GM18861 (cell line): Measurements from ENCODE around the gene DNAH3.
"Not testable (repeated sequence)": the region's sequence is repeated elsewhere in the genome, so short reads cannot be mapped to it uniquely, and the experiment has no call there.

Source experiments
- ATAC-seq: cut with Tn5 transposase; IDR thresholded peaks from one replicate; pipeline ENCODE4 v1.9.1; 2021; ENCODE audit not compliant: unreplicated experiment

DNAH3 gene

GRCh38 chr16:21021316-21021715 is 129.3 kb downstream of the DNAH3 start:
- no peak for ATAC-seq

- ATAC-seq, result no peak
These were observed 140.8 kb downstream of the DNAH3 start for GRCh38 chr16:21009815-21010214.

GRCh38 chr16:21005008-21005407 is 145.6 kb downstream of the DNAH3 start:
- no peak for ATAC-seq

- ATAC-seq, result no peak
These were observed 149.4 kb downstream of the DNAH3 start for GRCh38 chr16:21001262-21001661.

- no peak for ATAC-seq
These were observed 153.5 kb downstream of the DNAH3 start for GRCh38 chr16:20997147-20997546.

GRCh38 chr16:20995711-20996110 is 154.9 kb downstream of the DNAH3 start:
- ATAC-seq, result no peak

- not testable (repeated sequence) for ATAC-seq
These were observed 161.1 kb downstream of the DNAH3 start for GRCh38 chr16:20989496-20990070.

- no peak for ATAC-seq
These were observed 163.6 kb downstream of the DNAH3 start for GRCh38 chr16:20987049-20987448.

GRCh38 chr16:20984019-20984418 is 166.6 kb downstream of the DNAH3 start:
- no peak for ATAC-seq

- no peak for ATAC-seq
These were observed 174.1 kb downstream of the DNAH3 start for GRCh38 chr16:20976576-20976975.

GRCh38 chr16:20973201-20973600 is 177.4 kb downstream of the DNAH3 start:
- ATAC-seq, result not testable (repeated sequence)

GRCh38 chr16:20971401-20971800 is 179.2 kb downstream of the DNAH3 start:
- no peak for ATAC-seq

- no peak for ATAC-seq
These were observed 181.3 kb downstream of the DNAH3 start for GRCh38 chr16:20969386-20969785.

- ATAC-seq, result no peak
These were observed 181.9 kb downstream of the DNAH3 start for GRCh38 chr16:20968765-20969164.

- ATAC-seq, result no peak
These were observed 189.7 kb downstream of the DNAH3 start for GRCh38 chr16:20960899-20961298.

GRCh38 chr16:20957153-20957552 is 193.5 kb downstream of the DNAH3 start:
- no peak for ATAC-seq

GRCh38 chr16:20956319-20956718 is 194.3 kb downstream of the DNAH3 start:
- ATAC-seq, result no peak

- ATAC-seq, result no peak
These were observed 196.1 kb downstream of the DNAH3 start for GRCh38 chr16:20954574-20954973.

- no peak for ATAC-seq
These were observed 198.3 kb downstream of the DNAH3 start for GRCh38 chr16:20952139-20952920.

- ATAC-seq, result no peak
These were observed 200.4 kb downstream of the DNAH3 start for GRCh38 chr16:20950294-20950693.

- ATAC-seq, result no peak
These were observed 201.0 kb downstream of the DNAH3 start for GRCh38 chr16:20949660-20950059.

- ATAC-seq, result no peak
These were observed 202.2 kb downstream of the DNAH3 start for GRCh38 chr16:20948444-20948843.
